ENCODE data around the gene CCNH. TPM values are rescaled to one million over a fixed set of nuclear protein-coding genes. Genes with fewer than 3 reads are reported as not detected.

Gene CCNH
- 62.5 and 74.0 TPM in 2 replicates for total RNA-seq

- DNase-seq: peak; percentile 99
Measured at GRCh38 chr5:87412630-87413342, at the start of gene CCNH. Gene CCNH, minus strand, starts transcription at chr5:87412930. Its CDS starts 136 bp downstream, at chr5:87412794.

GRCh38 chr5:87457706-87458105 is 45.0 kb upstream of the CCNH start:
- no peak for DNase-seq

GRCh38 chr5:87453801-87454200 is 41.1 kb upstream of the CCNH start:
- DNase-seq: no peak

GRCh38 chr5:87452837-87453236 is 40.1 kb upstream of the CCNH start:
- DNase-seq: no peak

- no peak for DNase-seq
Measured at GRCh38 chr5:87442419-87442818, 29.7 kb upstream of the CCNH start.

- no peak for DNase-seq
Measured at GRCh38 chr5:87438231-87438630, 25.5 kb upstream of the CCNH start.

- DNase-seq: no peak
Measured at GRCh38 chr5:87437724-87438123, 25.0 kb upstream of the CCNH start.

GRCh38 chr5:87435144-87435694 is 22.5 kb upstream of the CCNH start:
- DNase-seq: no peak

- DNase-seq: no peak
Measured at GRCh38 chr5:87434461-87434860, 21.7 kb upstream of the CCNH start.

- no peak for DNase-seq
Measured at GRCh38 chr5:87433945-87434344, 21.2 kb upstream of the CCNH start.

GRCh38 chr5:87432460-87432859 is 19.7 kb upstream of the CCNH start:
- DNase-seq: no peak

GRCh38 chr5:87430863-87431457 is 18.2 kb upstream of the CCNH start:
- DNase-seq: no peak

GRCh38 chr5:87423755-87424154 is 11.0 kb upstream of the CCNH start:
- DNase-seq: no peak

GRCh38 chr5:87421307-87421706 is 8.6 kb upstream of the CCNH start:
- no peak for DNase-seq

- no peak for DNase-seq
Measured at GRCh38 chr5:87418506-87418905, 5.8 kb upstream of the CCNH start.

GRCh38 chr5:87413343-87413645 is 564 bp upstream of the CCNH start:
- no peak for DNase-seq

GRCh38 chr5:87411973-87412629 is 629 bp downstream of the CCNH start:
- peak; percentile 59 for DNase-seq

GRCh38 chr5:87411586-87411972 is 1.2 kb downstream of the CCNH start:
- no peak for DNase-seq

GRCh38 chr5:87410931-87411330 is 1.8 kb downstream of the CCNH start:
- no peak for DNase-seq

GRCh38 chr5:87408204-87408603 is 4.5 kb downstream of the CCNH start:
- no peak for DNase-seq

GRCh38 chr5:87405472-87406155 is 7.1 kb downstream of the CCNH start:
- DNase-seq: no peak

GRCh38 chr5:87404359-87404758 is 8.4 kb downstream of the CCNH start:
- no peak for DNase-seq

GRCh38 chr5:87403899-87404298 is 8.8 kb downstream of the CCNH start:
- no peak for DNase-seq
